ENCODE data around the gene NPIPB4. TPM values are rescaled to one million over a fixed set of nuclear protein-coding genes. Genes with fewer than 3 reads are reported as not detected.

The NPIPB4 gene
- total RNA-seq, 1 experiment from 2014 or later: 343 TPM

Other genes starting within 250 kb of the NPIPB4 start
- gene IGSF6, start 205.1 kb downstream of the NPIPB4 start, total RNA-seq (2021): not detected in 2 replicates
- gene OTOA, start 193.8 kb downstream of the NPIPB4 start, total RNA-seq (2021): not detected in 2 replicates
- gene UQCRC2, start 95.6 kb upstream of the NPIPB4 start, total RNA-seq (2021): 195 and 299 TPM in 2 replicates
- gene PDZD9, start 143.4 kb upstream of the NPIPB4 start, total RNA-seq (2021): not detected in 2 replicates
- gene MOSMO, start 150.4 kb upstream of the NPIPB4 start, total RNA-seq (2021): 20.1 and 24.2 TPM in 2 replicates
- gene VWA3A, start 234.8 kb upstream of the NPIPB4 start, total RNA-seq (2021): 0.73 and 0.83 TPM in 2 replicates